ENCODE results near the gene FAM180A. TPM values are rescaled to one million over a fixed set of nuclear protein-coding genes. Genes with fewer than 3 reads are reported as not detected.

FAM180A gene
- total and polyA plus RNA-seq, 3 donors from 2014 or later: 1.5 to 2.7 (median 2.1) TPM

- DNase-seq: no peak
- whole genome bisulfite sequencing, 2 donors: 67 to 73% methylated on average over 4 of the region's 4 CpGs
- Histone ChIP-seq H3K4me1 (peaks cover 7% of the 10 kb centered on the region), H3K36me3 (ENCODE audit: low read depth, missing control alignments) (no peaks in the 10 kb centered on the region), H3K27ac (no peak overlapping the region), H3K4me3 (no peak overlapping the region), H3K27me3 (no peaks in the 10 kb centered on the region), H3K9me3 (no peaks in the 10 kb centered on the region)
- no peak for TF ChIP-seq CTCF (IDR thresholded peaks at IDR 0.05)
- no peak for TF ChIP-seq POLR2A (IDR thresholded peaks at IDR 0.05)
- intact Hi-C loops (cut with DNase I; ENCODE audit: low total_unique reads): no loop called here
Observed at GRCh38 chr7:135712182-135712782, 36.3 kb downstream of the FAM180A start.

GRCh38 chr7:135711139-135711469, 37.5 kb downstream of the FAM180A start:
- Histone ChIP-seq H3K27me3 (no peaks in the 10 kb centered on the region), H3K36me3 (ENCODE audit: low read depth, missing control alignments) (no peaks in the 10 kb centered on the region), H3K9me3 (no peaks in the 10 kb centered on the region), H3K4me1 (peaks cover 7% of the 10 kb centered on the region), H3K27ac (no peak overlapping the region), H3K4me3 (peak overlapping the region in 1 of 2 donors; percentile 24)
- intact Hi-C loops (cut with DNase I; ENCODE audit: low total_unique reads): no loop called here
- WGBS, 2 donors: 50 to 59% methylated on average over 1 to 8 of the region's 8 CpGs
- no peak for DNase-seq
- peak in 1 of 3 experiments; percentile 6 for TF ChIP-seq CTCF (IDR thresholded peaks at IDR 0.05)
- TF ChIP-seq POLR2A (IDR thresholded peaks at IDR 0.05): no peak

DNA sequence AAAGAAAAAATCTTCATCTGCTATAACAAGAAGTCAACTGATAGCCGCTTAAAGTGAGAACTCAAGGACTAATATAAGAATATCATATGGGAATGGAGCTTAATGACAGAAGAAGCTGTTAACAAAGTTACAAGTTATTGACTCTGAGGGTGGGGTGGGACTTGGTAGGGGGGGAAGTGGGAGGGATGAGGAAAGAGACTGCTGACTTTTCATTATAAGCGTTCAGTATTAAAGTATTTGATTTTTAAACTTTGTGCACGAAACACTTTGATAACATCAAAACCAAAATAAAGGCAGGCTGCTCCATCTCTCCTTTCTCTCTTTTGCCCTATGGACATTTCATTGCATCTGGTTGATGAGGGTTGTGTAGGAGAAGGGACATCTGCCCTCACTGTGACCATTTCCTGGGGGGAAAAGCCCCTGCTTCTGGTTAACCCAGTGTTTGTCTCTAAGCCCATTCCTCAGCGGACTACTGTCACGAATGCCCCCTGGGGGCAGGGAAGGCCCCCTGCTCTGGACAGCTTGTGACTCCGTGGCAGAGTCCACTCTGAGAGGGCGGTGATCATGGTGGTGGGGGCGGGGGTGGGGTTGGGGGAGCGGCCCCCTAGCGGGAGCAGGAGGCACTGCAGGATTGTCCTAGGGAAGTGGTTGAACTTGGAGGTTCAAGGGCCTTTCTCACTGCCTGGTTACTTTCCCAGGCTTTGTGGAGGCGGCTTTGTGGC, 38.0 kb downstream of the FAM180A start:
- 32 to 41% methylated on average over 4 to 11 of the region's 11 CpGs for whole genome bisulfite sequencing, 2 donors
- intact Hi-C loops (cut with DNase I; ENCODE audit: low total_unique reads): no loop called here
- Histone ChIP-seq H3K4me1 (peaks cover 7% of the 10 kb centered on the region), H3K9me3 (no peaks in the 10 kb centered on the region), H3K27me3 (no peaks in the 10 kb centered on the region), H3K36me3 (ENCODE audit: low read depth, missing control alignments) (no peaks in the 10 kb centered on the region), H3K4me3 (peak overlapping the region in 1 of 2 donors; percentile 24), H3K27ac (no peak overlapping the region)
- DNase-seq: no peak
- TF ChIP-seq POLR2A (IDR thresholded peaks at IDR 0.05): no peak
- TF ChIP-seq CTCF (IDR thresholded peaks at IDR 0.05): peak in 1 of 3 experiments; percentile 72

- 92 to 95% methylated on average over 3 of the region's 3 CpGs for WGBS, 2 donors
- Histone ChIP-seq H3K9me3 (no peaks in the 10 kb centered on the region), H3K27ac (no peak overlapping the region), H3K27me3 (no peaks in the 10 kb centered on the region), H3K4me3 (no peak overlapping the region), H3K36me3 (ENCODE audit: low read depth, missing control alignments) (no peaks in the 10 kb centered on the region), H3K4me1 (peaks cover 7% of the 10 kb centered on the region)
- TF ChIP-seq CTCF (IDR thresholded peaks at IDR 0.05) (no peak), POLR2A (IDR thresholded peaks at IDR 0.05) (no peak)
- no peak for DNase-seq
- intact Hi-C loops (cut with DNase I; ENCODE audit: low total_unique reads): no loop called here
Observed at GRCh38 chr7:135709508-135709907, 39.1 kb downstream of the FAM180A start.

GRCh38 chr7:135708041-135708440, 40.6 kb downstream of the FAM180A start:
- Histone ChIP-seq H3K36me3 (ENCODE audit: low read depth, missing control alignments) (no peaks in the 10 kb centered on the region), H3K27ac (no peak overlapping the region), H3K9me3 (no peaks in the 10 kb centered on the region), H3K4me3 (no peak overlapping the region), H3K4me1 (peaks cover 6% of the 10 kb centered on the region), H3K27me3 (no peaks in the 10 kb centered on the region)
- intact Hi-C loops (cut with DNase I; ENCODE audit: low total_unique reads): no loop called here
- DNase-seq: no peak
- WGBS, 2 donors: 85 to 94% methylated on average over 7 to 12 of the region's 14 CpGs
- TF ChIP-seq POLR2A (IDR thresholded peaks at IDR 0.05): no peak
- no peak for TF ChIP-seq CTCF (IDR thresholded peaks at IDR 0.05)

All from testis (tissue), 3 donors.